Keratinocyte (primary cell): ENCODE results near the gene FAM47C.

Source experiments
- CTCF ChIP-seq, 3 experiments: IDR thresholded peaks in 1 of 3; conservative IDR thresholded peaks in 1 of 3; optimal IDR thresholded peaks in 1 of 3; 2 replicates in 2 of 3; 3 replicates in 1 of 3; pipeline versions ENCODE3 to v1.5.1; 2011; ENCODE audit warnings: low read length in 3 of 3, mild to moderate bottlenecking in 3 of 3, moderate library complexity in 2 of 3, control low read depth in 1 of 3, inconsistent platforms in 1 of 3; ENCODE audit not compliant: insufficient read depth in 2 of 3; ENCODE audit errors: extremely low read depth in 1 of 3
- EZH2 ChIP-seq: IDR thresholded peaks from one replicate; pipeline ENCODE4 v1.6.1; 2012; ENCODE audit warnings: inconsistent platforms, mild to moderate bottlenecking, low read length, moderate library complexity

DNA sequence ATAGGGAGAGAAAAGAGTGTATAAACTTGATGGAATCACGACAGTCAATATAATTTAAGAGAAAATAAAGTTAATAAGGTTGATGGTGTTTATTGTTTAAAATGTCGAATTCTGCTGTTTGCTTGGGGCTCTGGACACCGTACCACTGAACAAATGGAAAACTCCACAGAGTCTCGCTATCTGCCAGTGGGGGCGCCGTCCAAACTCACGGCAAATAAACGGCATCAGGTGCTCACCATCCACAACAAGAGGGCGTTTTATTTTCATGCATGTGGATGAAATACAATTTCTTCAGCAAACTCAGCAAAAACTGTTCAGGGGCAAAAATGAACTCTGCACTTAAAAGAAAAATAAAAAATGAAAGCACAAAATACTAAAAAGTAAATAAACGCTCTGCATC, 46.6 kb upstream of the FAM47C start:
- TF ChIP-seq CTCF (optimal IDR thresholded peaks at IDR 0.05 in 1 of 3, IDR thresholded peaks at IDR 0.05 in 1 of 3, conservative IDR thresholded peaks at IDR 0.05 in 1 of 3; ENCODE audit: extremely low read depth in 1 of 3, insufficient read depth in 2 of 3, low read length in 3 of 3) (no peak), EZH2 (no peak)
